SK-N-SH (cell line): Measurements from ENCODE around the gene GGA3. TPM values are rescaled to one million over a fixed set of nuclear protein-coding genes. Genes with fewer than 3 reads are reported as not detected.
A peak's percentile ranks its signal among the peaks of the same experiment; 100 is the strongest.

ENCODE experiments used
- CTCF ChIA-PET: fragments of 300-600, 350-600 bp; formaldehyde crosslinking; extraction: SDS; loops from one replicate; lab custom pipeline; 2021; lab: Yijun Ruan, JAX
- POLR2A ChIA-PET: fragments of 350-600 bp; sonication (Branson Sonifier 250); formaldehyde crosslinking; extraction: SDS; loops from one replicate; lab custom pipeline; 2020; ENCODE audit warnings: antibody characterized with exemption, inconsistent platforms; lab: Yijun Ruan, JAX
- DNase-seq: peaks from one replicate; pipeline ENCODE4 v3.0.0; 2012
- H2AFZ ChIP-seq: fragments of 200-600 bp; sonication (generic); 2 replicates; pipeline ENCODE4 v1.8.1; 2016; ENCODE audit warnings: antibody characterized with exemption, mild to moderate bottlenecking, low read depth
- H3F3A ChIP-seq: fragments of 200-600 bp; sonication (generic); replicated peaks from 2 replicates; pipeline ENCODE3; 2016; ENCODE audit warnings: antibody characterized with exemption, mild to moderate bottlenecking; ENCODE audit not compliant: insufficient read depth
- H3K27ac ChIP-seq, 2 experiments: fragments of 200-500 bp in 1 of 2; fragments of 200-600 bp in 1 of 2; sonication (Bioruptor generic) in 1 of 2; sonication (generic), shearing (Covaris generic) in 1 of 2; 2 replicates each; pipeline versions ENCODE4 v1.5.1 to v1.6.1; 2014 to 2016; ENCODE audit warnings: low read depth in 2 of 2, inconsistent platforms in 1 of 2, low read length in 1 of 2, mild to moderate bottlenecking in 1 of 2, mixed read lengths in 1 of 2
- H3K27me3 ChIP-seq: fragments of 200-600 bp; sonication (generic), shearing (Covaris generic); 2 replicates; pipeline ENCODE4 v1.6.1; 2016; ENCODE audit warnings: mixed run types; ENCODE audit not compliant: insufficient read depth
- H3K36me3 ChIP-seq, 2 experiments: fragments of 200-500 bp in 1 of 2; fragments of 200-600 bp in 1 of 2; sonication (Bioruptor generic) in 1 of 2; sonication (generic) in 1 of 2; replicated peaks in 1 of 2; 2 replicates each; pipeline versions ENCODE3 to v1.5.1; 2014 to 2016; ENCODE audit warnings: low read length in 1 of 2, mild to moderate bottlenecking in 1 of 2; ENCODE audit not compliant: insufficient read depth in 2 of 2, control insufficient read depth in 1 of 2
- H3K4me1 ChIP-seq, 2 experiments: fragments of 200-500 bp in 1 of 2; fragments of 200-600 bp in 1 of 2; sonication (Bioruptor generic) in 1 of 2; sonication (generic), shearing (Covaris generic) in 1 of 2; 2 replicates each; pipeline versions ENCODE4 v1.5.1 to v1.6.1; 2014 to 2016; ENCODE audit warnings: low read depth in 1 of 2, low read length in 1 of 2, mixed run types in 1 of 2; ENCODE audit not compliant: insufficient read depth in 2 of 2, control insufficient read depth in 1 of 2
- H3K4me2 ChIP-seq: fragments of 200-600 bp; sonication (generic), shearing (Covaris generic); 2 replicates; pipeline ENCODE4 v1.6.1; 2017; ENCODE audit warnings: mixed run types
- H3K4me3 ChIP-seq, 2 experiments: fragments of 200-500 bp in 1 of 2; fragments of 200-600 bp in 1 of 2; sonication (Bioruptor generic) in 1 of 2; sonication (generic), shearing (Covaris generic) in 1 of 2; 2 replicates each; pipeline versions ENCODE4 v1.5.1 to v1.8.1; 2014 to 2016; ENCODE audit warnings: low read depth in 2 of 2, inconsistent platforms in 1 of 2, low read length in 1 of 2, mild to moderate bottlenecking in 1 of 2, mixed read lengths in 1 of 2, moderate library complexity in 1 of 2
- H3K79me2 ChIP-seq: fragments of 200-600 bp; sonication (generic); 2 replicates; pipeline ENCODE4 v1.8.1; 2017; ENCODE audit warnings: mild to moderate bottlenecking; ENCODE audit not compliant: insufficient read depth
- H3K9ac ChIP-seq: fragments of 200-600 bp; sonication (generic); 2 replicates; pipeline ENCODE4 v1.6.1; 2017; ENCODE audit warnings: mixed run types
- H3K9me2 ChIP-seq: fragments of 200-600 bp; sonication (generic); 2 replicates; pipeline ENCODE4 v1.6.1; 2017; ENCODE audit warnings: mixed run types
- H3K9me3 ChIP-seq: fragments of 200-600 bp; sonication (generic); 2 replicates; pipeline ENCODE4 v1.6.1; 2017; ENCODE audit warnings: mixed run types, mild to moderate bottlenecking, moderate library complexity
- H4K20me1 ChIP-seq: fragments of 200-600 bp; sonication (generic); 2 replicates; pipeline ENCODE4 v1.6.1; 2017; ENCODE audit warnings: mild to moderate bottlenecking, mixed run types; ENCODE audit not compliant: insufficient read depth
- CHD2 ChIP-seq: fragments of 150-350 bp; IDR thresholded peaks from 2 replicates; pipeline ENCODE4 v1.6.1; 2018; ENCODE audit warnings: low read length; ENCODE audit not compliant: partially characterized antibody
- ELF1 ChIP-seq: IDR thresholded peaks from 2 replicates; pipeline ENCODE4 v1.4.0; 2012
- EP300 ChIP-seq, 2 experiments: IDR thresholded peaks; 2 replicates each; pipeline versions ENCODE4 v1.4.0 to v1.6.1; 2012; ENCODE audit warnings: borderline replicate concordance in 1 of 2, low read depth in 1 of 2, low read length in 1 of 2
- FOSL2 ChIP-seq: IDR thresholded peaks from 2 replicates; pipeline ENCODE4 v1.4.0; 2012; ENCODE audit warnings: low read depth, mild to moderate bottlenecking, moderate library complexity, borderline replicate concordance
- FOXJ3 ChIP-seq: sonication (generic); formaldehyde crosslinking; IDR thresholded peaks from 2 replicates; pipeline ENCODE4 v1.5.1; 2020; ENCODE audit warnings: mild to moderate bottlenecking, missing genetic modification reagents
- FOXM1 ChIP-seq: IDR thresholded peaks from 2 replicates; pipeline ENCODE4 v1.4.0; 2012; ENCODE audit warnings: low read depth, mild to moderate bottlenecking
- GATA2 ChIP-seq: sonication (generic); formaldehyde crosslinking; IDR thresholded peaks from 2 replicates; pipeline ENCODE4 v1.5.0; 2020; ENCODE audit warnings: mild to moderate bottlenecking, missing genetic modification reagents
- JUND ChIP-seq: IDR thresholded peaks from 2 replicates; pipeline ENCODE4 v1.4.0; 2012
- MXI1 ChIP-seq: IDR thresholded peaks from 2 replicates; pipeline ENCODE4 v1.6.1; 2012; ENCODE audit warnings: mild to moderate bottlenecking, low read depth, low read length, improper control_type of control experiment
- NFIC ChIP-seq: IDR thresholded peaks from 2 replicates; pipeline ENCODE4 v1.4.0; 2012; ENCODE audit warnings: borderline replicate concordance
- POLR2AphosphoS5 ChIP-seq: IDR thresholded peaks from 2 replicates; pipeline ENCODE4 v1.6.1; 2012; ENCODE audit warnings: low read depth, low read length
- RAD21 ChIP-seq: IDR thresholded peaks from 2 replicates; pipeline ENCODE4 v1.6.1; 2012; ENCODE audit warnings: mild to moderate bottlenecking, low read length
- REST ChIP-seq: IDR thresholded peaks from 2 replicates; pipeline ENCODE4 v1.6.1; 2012; ENCODE audit warnings: mild to moderate bottlenecking, low read depth, low read length, moderate library complexity
- RXRA ChIP-seq: IDR thresholded peaks from 2 replicates; pipeline ENCODE4 v1.4.0; 2012; ENCODE audit warnings: low read depth, mild to moderate bottlenecking, borderline replicate concordance
- SIN3A ChIP-seq: IDR thresholded peaks from 2 replicates; pipeline ENCODE4 v1.6.1; 2012; ENCODE audit warnings: low read depth, mild to moderate bottlenecking, low read length, moderate library complexity, borderline replicate concordance
- TAF1 ChIP-seq: IDR thresholded peaks from 2 replicates; pipeline ENCODE4 v1.6.1; 2012; ENCODE audit warnings: low read depth, mild to moderate bottlenecking, low read length, moderate library complexity, borderline replicate concordance
- TCF12 ChIP-seq: IDR thresholded peaks from 2 replicates; pipeline ENCODE4 v1.4.0; 2012
- TEAD4 ChIP-seq: IDR thresholded peaks from 2 replicates; pipeline ENCODE4 v1.4.0; 2012; ENCODE audit warnings: mild to moderate bottlenecking, borderline replicate concordance; ENCODE audit not compliant: insufficient read depth
- USF1 ChIP-seq: IDR thresholded peaks from 2 replicates; pipeline ENCODE4 v1.4.0; 2012; ENCODE audit warnings: low read depth, borderline replicate concordance
- WGBS: methylation state at CpG from one replicate; pipeline ENCODE4 v1.1.6; 2017; ENCODE audit warnings: low lambda C conversion rate; 5-methylcytosine and 5-hydroxymethylcytosine counted together
- polyA plus RNA-seq, 3 experiments: library from polyadenylated mRNA; depleted of rRNA; stranded (reverse); fragments of >200 nt; gene quantifications; 2 replicates each; pipeline ENCODE4 v1.2.3, GENCODE V29; 2012
- TF ChIP-seq, protein P1 (sequence below): fragments of 150-350 bp; IDR thresholded peaks from 2 replicates; pipeline ENCODE4 v1.6.1; 2016; ENCODE audit warnings: mild to moderate bottlenecking, low read depth, low read length
- TF ChIP-seq, protein P2 (sequence below): fragments of 150-350 bp; IDR thresholded peaks from 2 replicates; pipeline ENCODE4 v1.6.1; 2017; ENCODE audit warnings: antibody characterized with exemption, low read length, low read depth, borderline replicate concordance
- TF ChIP-seq, protein P3 (sequence below): fragments of 200-600 bp; sonication (generic); IDR thresholded peaks from 2 replicates; pipeline ENCODE4 v1.6.1; 2017; ENCODE audit warnings: antibody characterized with exemption, mild to moderate bottlenecking, moderate library complexity

The GGA3 gene
- polyA plus RNA-seq, 1 of the 3 experiments (the other 2 are of a cell fraction): 42.5 TPM

GRCh38 chr17:75205037-75205792 lies 56.2 kb downstream of the GGA3 start, which contains the start of gene NUP85:
NUP85 (plus strand) TSS chr17:75205679; CDS start chr17:75205762, 83 bp downstream.
- Histone ChIP-seq H3K4me3 (peak within 1 kb of the TSS; percentile 70 to 87), H3K9me3 (no peaks in the 10 kb centered on the region), H3K27me3 (no peaks in the 10 kb centered on the region), H3K36me3 (peaks cover 14 to 19% of the 10 kb centered on the region in 2 experiments), H3K79me2 (peaks cover 54% of the 10 kb centered on the region), H3K9ac (peak within 1 kb of the TSS; percentile 93), H3K4me2 (peak within 1 kb of the TSS; percentile 85), H3K4me1 (peaks cover 4 to 6% of the 10 kb centered on the region in 2 experiments; a peak in 1 of 4 replicates), H4K20me1 (no peaks in the 10 kb centered on the region; the same call in 1 of the 2 replicates), H2AFZ (peak within 1 kb of the TSS; percentile 94), H3K9me2 (no peaks in the 10 kb centered on the region), H3K27ac (peak within 1 kb of the TSS; percentile 97 to 98), H3F3A (peaks cover 32% of the 10 kb centered on the region)
- ChIA-PET CTCF (interaction anchor here (1.0 to 11.4 kb wide), 15 partner anchors 11 to 247 kb away, joined by 3 to 231 read pairs (median 6); partner anchors contain the start of genes ARMC7, GGA3, MIF4GD and MRPS7), POLR2A (interaction anchor here (0.6 to 1.9 kb wide), 10 partner anchors 16 to 332 kb away, joined by 3 to 10 read pairs (median 4); partner anchors contain the start of genes ARMC7, FDXR, MRPL58 and NT5C)
- under 1% methylated on average over 43 of the region's 57 CpGs for WGBS
- DNase-seq: peak; percentile 100
- TF ChIP-seq FOSL2 (no peak), RAD21 (no peak), FOXM1 (no peak), TAF1 (peak; percentile 76; the same call in 1 of the 2 replicates), EP300 (IDR thresholded peaks at IDR 0.05; ENCODE audit: borderline replicate concordance in 1 of 2, low read depth in 1 of 2, low read length in 1 of 2) (no peak), GATA2 (no peak), NFIC (peak; percentile 87), USF1 (no peak), CHD2 (no peak), TCF12 (no peak), ELF1 (peak; percentile 30; the same call in 1 of the 2 replicates), SIN3A (no peak; the same call in none of the 2 replicates), MXI1 (peak; percentile 93), JUND (no peak), POLR2AphosphoS5 (peak; percentile 95), TEAD4 (no peak), REST (0 out of 2 replicates have a peak, but pooled peaks have one; percentile 22), FOXJ3 (CRISPR knock-in tag) (no peak), RXRA (no peak)
- TF ChIP-seq, protein P1, sequence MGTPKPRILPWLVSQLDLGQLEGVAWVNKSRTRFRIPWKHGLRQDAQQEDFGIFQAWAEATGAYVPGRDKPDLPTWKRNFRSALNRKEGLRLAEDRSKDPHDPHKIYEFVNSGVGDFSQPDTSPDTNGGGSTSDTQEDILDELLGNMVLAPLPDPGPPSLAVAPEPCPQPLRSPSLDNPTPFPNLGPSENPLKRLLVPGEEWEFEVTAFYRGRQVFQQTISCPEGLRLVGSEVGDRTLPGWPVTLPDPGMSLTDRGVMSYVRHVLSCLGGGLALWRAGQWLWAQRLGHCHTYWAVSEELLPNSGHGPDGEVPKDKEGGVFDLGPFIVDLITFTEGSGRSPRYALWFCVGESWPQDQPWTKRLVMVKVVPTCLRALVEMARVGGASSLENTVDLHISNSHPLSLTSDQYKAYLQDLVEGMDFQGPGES: no peak
- TF ChIP-seq, protein P2, sequence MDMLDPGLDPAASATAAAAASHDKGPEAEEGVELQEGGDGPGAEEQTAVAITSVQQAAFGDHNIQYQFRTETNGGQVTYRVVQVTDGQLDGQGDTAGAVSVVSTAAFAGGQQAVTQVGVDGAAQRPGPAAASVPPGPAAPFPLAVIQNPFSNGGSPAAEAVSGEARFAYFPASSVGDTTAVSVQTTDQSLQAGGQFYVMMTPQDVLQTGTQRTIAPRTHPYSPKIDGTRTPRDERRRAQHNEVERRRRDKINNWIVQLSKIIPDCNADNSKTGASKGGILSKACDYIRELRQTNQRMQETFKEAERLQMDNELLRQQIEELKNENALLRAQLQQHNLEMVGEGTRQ: no peak
- TF ChIP-seq, protein P3, sequence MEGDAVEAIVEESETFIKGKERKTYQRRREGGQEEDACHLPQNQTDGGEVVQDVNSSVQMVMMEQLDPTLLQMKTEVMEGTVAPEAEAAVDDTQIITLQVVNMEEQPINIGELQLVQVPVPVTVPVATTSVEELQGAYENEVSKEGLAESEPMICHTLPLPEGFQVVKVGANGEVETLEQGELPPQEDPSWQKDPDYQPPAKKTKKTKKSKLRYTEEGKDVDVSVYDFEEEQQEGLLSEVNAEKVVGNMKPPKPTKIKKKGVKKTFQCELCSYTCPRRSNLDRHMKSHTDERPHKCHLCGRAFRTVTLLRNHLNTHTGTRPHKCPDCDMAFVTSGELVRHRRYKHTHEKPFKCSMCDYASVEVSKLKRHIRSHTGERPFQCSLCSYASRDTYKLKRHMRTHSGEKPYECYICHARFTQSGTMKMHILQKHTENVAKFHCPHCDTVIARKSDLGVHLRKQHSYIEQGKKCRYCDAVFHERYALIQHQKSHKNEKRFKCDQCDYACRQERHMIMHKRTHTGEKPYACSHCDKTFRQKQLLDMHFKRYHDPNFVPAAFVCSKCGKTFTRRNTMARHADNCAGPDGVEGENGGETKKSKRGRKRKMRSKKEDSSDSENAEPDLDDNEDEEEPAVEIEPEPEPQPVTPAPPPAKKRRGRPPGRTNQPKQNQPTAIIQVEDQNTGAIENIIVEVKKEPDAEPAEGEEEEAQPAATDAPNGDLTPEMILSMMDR: no peak
